ENCODE data around the gene PKIB. TPM values are rescaled to one million over a fixed set of nuclear protein-coding genes. Genes with fewer than 3 reads are reported as not detected.

The PKIB gene
- total RNA-seq, 1 experiment from 2014 or later: 62.9 TPM

- Histone ChIP-seq H3K4me3 (ENCODE audit: insufficient read depth, low read depth, low read length) (no peak overlapping the region), H3K27me3 (ENCODE audit: control insufficient read depth, insufficient read depth, low read length) (no peaks in the 10 kb centered on the region), H3K36me3 (replicated peaks; ENCODE audit: control insufficient read depth, insufficient read depth, low read length) (no peaks in the 10 kb centered on the region)
- no peak for DNase-seq
These were observed 84.4 kb downstream of the PKIB start for GRCh38 chr6:122694602-122695001.

- H3K27me3 ChIP-seq (ENCODE audit: control insufficient read depth, insufficient read depth, low read length): no peaks in the 10 kb centered on the region
- no peaks in the 10 kb centered on the region for H3K36me3 ChIP-seq (replicated peaks; ENCODE audit: control insufficient read depth, insufficient read depth, low read length)
- H3K4me3 ChIP-seq (ENCODE audit: insufficient read depth, low read depth, low read length): no peak overlapping the region
- DNase-seq: no peak
These were observed 85.0 kb downstream of the PKIB start for GRCh38 chr6:122695188-122695587.

GRCh38 chr6:122696079-122696478 lies 85.9 kb downstream of the PKIB start:
- no peak for DNase-seq
- no peaks in the 10 kb centered on the region for H3K36me3 ChIP-seq (replicated peaks; ENCODE audit: control insufficient read depth, insufficient read depth, low read length)
- no peak overlapping the region for H3K4me3 ChIP-seq (ENCODE audit: insufficient read depth, low read depth, low read length)
- no peaks in the 10 kb centered on the region for H3K27me3 ChIP-seq (ENCODE audit: control insufficient read depth, insufficient read depth, low read length)

GRCh38 chr6:122696853-122697252 lies 86.6 kb downstream of the PKIB start:
- Histone ChIP-seq H3K27me3 (ENCODE audit: control insufficient read depth, insufficient read depth, low read length) (no peaks in the 10 kb centered on the region), H3K36me3 (replicated peaks; ENCODE audit: control insufficient read depth, insufficient read depth, low read length) (no peaks in the 10 kb centered on the region), H3K4me3 (ENCODE audit: insufficient read depth, low read depth, low read length) (no peak overlapping the region)
- DNase-seq: no peak

GRCh38 chr6:122697458-122697857 lies 87.3 kb downstream of the PKIB start:
- Histone ChIP-seq H3K4me3 (ENCODE audit: insufficient read depth, low read depth, low read length) (no peak overlapping the region), H3K27me3 (ENCODE audit: control insufficient read depth, insufficient read depth, low read length) (no peaks in the 10 kb centered on the region), H3K36me3 (replicated peaks; ENCODE audit: control insufficient read depth, insufficient read depth, low read length) (no peaks in the 10 kb centered on the region)
- DNase-seq: no peak

- DNase-seq: no peak
These were observed 91.5 kb downstream of the PKIB start for GRCh38 chr6:122701666-122702065.

GRCh38 chr6:122702841-122703240 lies 92.6 kb downstream of the PKIB start:
- no peak for DNase-seq
- H3K4me3 ChIP-seq (ENCODE audit: insufficient read depth, low read depth, low read length): no peak overlapping the region
- H3K27me3 ChIP-seq (ENCODE audit: control insufficient read depth, insufficient read depth, low read length): no peaks in the 10 kb centered on the region
- no peaks in the 10 kb centered on the region for H3K36me3 ChIP-seq (replicated peaks; ENCODE audit: control insufficient read depth, insufficient read depth, low read length)

More at GRCh38 chr6:122701666-122702065, 91.5 kb downstream of the PKIB start:
- H3K4me3 ChIP-seq (ENCODE audit: insufficient read depth, low read depth, low read length): no peak overlapping the region
- no peaks in the 10 kb centered on the region for H3K36me3 ChIP-seq (replicated peaks; ENCODE audit: control insufficient read depth, insufficient read depth, low read length)
- H3K27me3 ChIP-seq (ENCODE audit: control insufficient read depth, insufficient read depth, low read length): no peaks in the 10 kb centered on the region

- H3K27me3 ChIP-seq (ENCODE audit: control insufficient read depth, insufficient read depth, low read length): no peaks in the 10 kb centered on the region
- H3K4me3 ChIP-seq (ENCODE audit: insufficient read depth, low read depth, low read length): no peak overlapping the region
- DNase-seq: no peak
- H3K36me3 ChIP-seq (replicated peaks; ENCODE audit: control insufficient read depth, insufficient read depth, low read length): no peaks in the 10 kb centered on the region
These were observed 93.9 kb downstream of the PKIB start for GRCh38 chr6:122704066-122704465.

- no peaks in the 10 kb centered on the region for H3K36me3 ChIP-seq (replicated peaks; ENCODE audit: control insufficient read depth, insufficient read depth, low read length)
- no peak overlapping the region for H3K4me3 ChIP-seq (ENCODE audit: insufficient read depth, low read depth, low read length)
- H3K27me3 ChIP-seq (ENCODE audit: control insufficient read depth, insufficient read depth, low read length): no peaks in the 10 kb centered on the region
- DNase-seq: no peak
These were observed 99.8 kb downstream of the PKIB start for GRCh38 chr6:122709922-122710512.

GRCh38 chr6:122710908-122711635 lies 100.9 kb downstream of the PKIB start:
- H3K27me3 ChIP-seq (ENCODE audit: control insufficient read depth, insufficient read depth, low read length): no peaks in the 10 kb centered on the region
- DNase-seq: no peak
- no peak overlapping the region for H3K4me3 ChIP-seq (ENCODE audit: insufficient read depth, low read depth, low read length)
- no peaks in the 10 kb centered on the region for H3K36me3 ChIP-seq (replicated peaks; ENCODE audit: control insufficient read depth, insufficient read depth, low read length)

GRCh38 chr6:122712093-122712447 lies 101.9 kb downstream of the PKIB start:
- no peak for DNase-seq
- Histone ChIP-seq H3K4me3 (ENCODE audit: insufficient read depth, low read depth, low read length) (no peak overlapping the region), H3K27me3 (ENCODE audit: control insufficient read depth, insufficient read depth, low read length) (no peaks in the 10 kb centered on the region), H3K36me3 (replicated peaks; ENCODE audit: control insufficient read depth, insufficient read depth, low read length) (no peaks in the 10 kb centered on the region)

GRCh38 chr6:122712448-122713137 lies 102.4 kb downstream of the PKIB start:
- no peaks in the 10 kb centered on the region for H3K27me3 ChIP-seq (ENCODE audit: control insufficient read depth, insufficient read depth, low read length)
- no peaks in the 10 kb centered on the region for H3K36me3 ChIP-seq (replicated peaks; ENCODE audit: control insufficient read depth, insufficient read depth, low read length)
- no peak overlapping the region for H3K4me3 ChIP-seq (ENCODE audit: insufficient read depth, low read depth, low read length)
- no peak for DNase-seq

- Histone ChIP-seq H3K4me3 (ENCODE audit: insufficient read depth, low read depth, low read length) (no peak overlapping the region), H3K27me3 (ENCODE audit: control insufficient read depth, insufficient read depth, low read length) (no peaks in the 10 kb centered on the region), H3K36me3 (replicated peaks; ENCODE audit: control insufficient read depth, insufficient read depth, low read length) (no peaks in the 10 kb centered on the region)
- DNase-seq: no peak
These were observed 102.9 kb downstream of the PKIB start for GRCh38 chr6:122713138-122713537.

- H3K4me3 ChIP-seq (ENCODE audit: insufficient read depth, low read depth, low read length): no peak overlapping the region
- DNase-seq: no peak
- H3K36me3 ChIP-seq (replicated peaks; ENCODE audit: control insufficient read depth, insufficient read depth, low read length): no peaks in the 10 kb centered on the region
- H3K27me3 ChIP-seq (ENCODE audit: control insufficient read depth, insufficient read depth, low read length): no peaks in the 10 kb centered on the region
These were observed 103.9 kb downstream of the PKIB start for GRCh38 chr6:122714059-122714458.

- Histone ChIP-seq H3K4me3 (ENCODE audit: insufficient read depth, low read depth, low read length) (no peak overlapping the region), H3K36me3 (replicated peaks; ENCODE audit: control insufficient read depth, insufficient read depth, low read length) (no peaks in the 10 kb centered on the region), H3K27me3 (ENCODE audit: control insufficient read depth, insufficient read depth, low read length) (no peaks in the 10 kb centered on the region)
- DNase-seq: no peak
These were observed 105.5 kb downstream of the PKIB start for GRCh38 chr6:122715725-122716124.

All from H7 (cell line).